Rectal smooth muscle tissue (tissue), 1 donor: Measurements from ENCODE around the gene ZMIZ1.

Experiments used
- H3K27ac ChIP-seq: one replicate; pipeline ENCODE4 v1.7.0; 2013; ENCODE audit warnings: low read depth, low read length, inconsistent platforms
- H3K27me3 ChIP-seq: one replicate; pipeline ENCODE4 v1.7.0; 2013; ENCODE audit warnings: low read length; ENCODE audit not compliant: control insufficient read depth, insufficient read depth
- H3K36me3 ChIP-seq: one replicate; pipeline ENCODE4 v1.7.0; 2013; ENCODE audit warnings: low read length; ENCODE audit not compliant: control insufficient read depth, insufficient read depth
- H3K4me1 ChIP-seq: one replicate; pipeline ENCODE4 v1.7.0; 2013; ENCODE audit warnings: low read length; ENCODE audit not compliant: control insufficient read depth, insufficient read depth
- H3K4me3 ChIP-seq: one replicate; pipeline ENCODE4 v1.7.0; 2013; ENCODE audit warnings: low read length
- H3K9ac ChIP-seq: one replicate; pipeline ENCODE4 v1.7.0; 2013; ENCODE audit warnings: low read length

ZMIZ1 gene

GRCh38 chr10:79161557-79161956, 92.8 kb downstream of the ZMIZ1 start:
- Histone ChIP-seq H3K9ac (no peak overlapping the region), H3K36me3 (no peaks in the 10 kb centered on the region), H3K4me1 (peaks cover 63% of the 10 kb centered on the region), H3K4me3 (no peak overlapping the region), H3K27me3 (no peaks in the 10 kb centered on the region), H3K27ac (peak overlapping the region; percentile 90)

- H3K4me3 ChIP-seq = no peak overlapping the region
- peak overlapping the region; percentile 90 for H3K27ac ChIP-seq
- H3K27me3 ChIP-seq = no peaks in the 10 kb centered on the region
- peaks cover 59% of the 10 kb centered on the region for H3K4me1 ChIP-seq
- H3K9ac ChIP-seq = no peak overlapping the region
- H3K36me3 ChIP-seq = no peaks in the 10 kb centered on the region
These were observed 93.3 kb downstream of the ZMIZ1 start for GRCh38 chr10:79162022-79162421.

GRCh38 chr10:79162861-79163665, 94.3 kb downstream of the ZMIZ1 start:
- peaks cover 3% of the 10 kb centered on the region for H3K36me3 ChIP-seq
- H3K27me3 ChIP-seq = no peaks in the 10 kb centered on the region
- H3K27ac ChIP-seq = peak overlapping the region; percentile 18
- H3K4me1 ChIP-seq = peaks cover 49% of the 10 kb centered on the region
- no peak overlapping the region for H3K4me3 ChIP-seq
- no peak overlapping the region for H3K9ac ChIP-seq

- Histone ChIP-seq H3K9ac (no peak overlapping the region), H3K27ac (peak overlapping the region; percentile 18), H3K4me1 (peaks cover 44% of the 10 kb centered on the region), H3K27me3 (no peaks in the 10 kb centered on the region), H3K4me3 (no peak overlapping the region), H3K36me3 (peaks cover 3% of the 10 kb centered on the region)
These were observed 94.9 kb downstream of the ZMIZ1 start for GRCh38 chr10:79163666-79163975.

GRCh38 chr10:79164075-79164474, 95.3 kb downstream of the ZMIZ1 start:
- Histone ChIP-seq H3K27ac (no peak overlapping the region), H3K36me3 (peaks cover 4% of the 10 kb centered on the region), H3K4me1 (peaks cover 39% of the 10 kb centered on the region)

GRCh38 chr10:79165070-79165778, 96.5 kb downstream of the ZMIZ1 start:
- H3K36me3 ChIP-seq = peaks cover 8% of the 10 kb centered on the region
- H3K4me1 ChIP-seq = peaks cover 28% of the 10 kb centered on the region
- no peak overlapping the region for H3K9ac ChIP-seq
- H3K27ac ChIP-seq = no peak overlapping the region
- no peak overlapping the region for H3K4me3 ChIP-seq
- no peaks in the 10 kb centered on the region for H3K27me3 ChIP-seq

More at GRCh38 chr10:79164075-79164474, 95.3 kb downstream of the ZMIZ1 start:
- Histone ChIP-seq H3K4me3 (no peak overlapping the region), H3K9ac (no peak overlapping the region), H3K27me3 (no peaks in the 10 kb centered on the region)

GRCh38 chr10:79166312-79166721, 97.6 kb downstream of the ZMIZ1 start:
- no peak overlapping the region for H3K27ac ChIP-seq
- H3K4me3 ChIP-seq = no peak overlapping the region
- peaks cover 8% of the 10 kb centered on the region for H3K36me3 ChIP-seq
- no peak overlapping the region for H3K9ac ChIP-seq
- no peaks in the 10 kb centered on the region for H3K27me3 ChIP-seq
- peaks cover 24% of the 10 kb centered on the region for H3K4me1 ChIP-seq

- no peak overlapping the region for H3K9ac ChIP-seq
- H3K36me3 ChIP-seq = peaks cover 9% of the 10 kb centered on the region
- H3K27ac ChIP-seq = no peak overlapping the region
- no peaks in the 10 kb centered on the region for H3K27me3 ChIP-seq
- no peak overlapping the region for H3K4me3 ChIP-seq
- peaks cover 24% of the 10 kb centered on the region for H3K4me1 ChIP-seq
These were observed 98.0 kb downstream of the ZMIZ1 start for GRCh38 chr10:79166741-79167140.

GRCh38 chr10:79167537-79167936, 98.8 kb downstream of the ZMIZ1 start:
- H3K36me3 ChIP-seq = peaks cover 11% of the 10 kb centered on the region
- H3K9ac ChIP-seq = no peak overlapping the region
- peaks cover 22% of the 10 kb centered on the region for H3K4me1 ChIP-seq
- no peaks in the 10 kb centered on the region for H3K27me3 ChIP-seq
- no peak overlapping the region for H3K4me3 ChIP-seq
- H3K27ac ChIP-seq = no peak overlapping the region

GRCh38 chr10:79168210-79168609, 99.4 kb downstream of the ZMIZ1 start:
- peaks cover 11% of the 10 kb centered on the region for H3K36me3 ChIP-seq

GRCh38 chr10:79170226-79170752, 101.5 kb downstream of the ZMIZ1 start:
- Histone ChIP-seq H3K27ac (no peak overlapping the region), H3K4me3 (no peak overlapping the region), H3K27me3 (no peaks in the 10 kb centered on the region), H3K36me3 (peaks cover 11% of the 10 kb centered on the region), H3K4me1 (peaks cover 11% of the 10 kb centered on the region), H3K9ac (no peak overlapping the region)

More at GRCh38 chr10:79168210-79168609, 99.4 kb downstream of the ZMIZ1 start:
- Histone ChIP-seq H3K4me1 (peaks cover 16% of the 10 kb centered on the region), H3K27ac (no peak overlapping the region), H3K27me3 (no peaks in the 10 kb centered on the region), H3K9ac (no peak overlapping the region), H3K4me3 (no peak overlapping the region)

GRCh38 chr10:79170993-79171392, 102.2 kb downstream of the ZMIZ1 start:
- H3K9ac ChIP-seq = no peak overlapping the region
- peaks cover 15% of the 10 kb centered on the region for H3K4me1 ChIP-seq
- no peak overlapping the region for H3K4me3 ChIP-seq
- peaks cover 11% of the 10 kb centered on the region for H3K36me3 ChIP-seq
- no peaks in the 10 kb centered on the region for H3K27me3 ChIP-seq
- no peak overlapping the region for H3K27ac ChIP-seq
